RKO (cell line): ENCODE data around the gene FERMT2.

ENCODE experiments used
- DNase-seq: peaks from one replicate; pipeline ENCODE4 v3.0.0-alpha.2; 2016; ENCODE audit warnings: low spot score

FERMT2 gene

GRCh38 chr14:52824462-52824861 lies 126.4 kb downstream of the FERMT2 start:
- no peak for DNase-seq

GRCh38 chr14:52821805-52822250 lies 129.0 kb downstream of the FERMT2 start:
- DNase-seq = no peak

GRCh38 chr14:52808101-52808500 lies 142.7 kb downstream of the FERMT2 start:
- no peak for DNase-seq
